ENCODE data around the gene GRAMD2A.

- TF ChIP-seq EP300 (IDR thresholded peaks at IDR 0.05) (no peak), POLR2A (IDR thresholded peaks at IDR 0.05) (no peak), CTCF (IDR thresholded peaks at IDR 0.05) (no peak), POLR2AphosphoS5 (IDR thresholded peaks at IDR 0.05) (no peak)
Measured at GRCh38 chr15:72135719-72136118, 61.9 kb downstream of the GRAMD2A start.
